HCT116 (cell line): ENCODE data around the gene TRIM37.

Experiments used
- CTCF ChIP-seq, 3 experiments: fragments of 200-600 bp in 1 of 3; sonication (generic) in 1 of 3; IDR thresholded peaks in 2 of 3; conservative IDR thresholded peaks in 1 of 3; 2 replicates each; pipeline ENCODE4 v1.5.1; 2012 to 2017; ENCODE audit warnings: low read depth in 2 of 3, low read length in 2 of 3, antibody characterized with exemption in 1 of 3, borderline replicate concordance in 1 of 3, control low read depth in 1 of 3, mild to moderate bottlenecking in 1 of 3, mixed read lengths in 1 of 3, mixed run types in 1 of 3, moderate library complexity in 1 of 3; ENCODE audit not compliant: insufficient read depth in 1 of 3
- EGR1 ChIP-seq: IDR thresholded peaks from 2 replicates; pipeline ENCODE4 v1.6.1; 2012; ENCODE audit warnings: low read depth
- MAX ChIP-seq: IDR thresholded peaks from 2 replicates; pipeline ENCODE4 v1.6.1; 2012
- POLR2A ChIP-seq: IDR thresholded peaks from 2 replicates; pipeline ENCODE4 v1.7.0; 2011; ENCODE audit warnings: borderline replicate concordance; ENCODE audit not compliant: insufficient read depth, insufficient read length; ENCODE audit errors: extremely low read depth
- POLR2AphosphoS5 ChIP-seq: IDR thresholded peaks from 2 replicates; pipeline ENCODE4 v1.6.1; 2011; ENCODE audit warnings: mild to moderate bottlenecking, low read depth, low read length, moderate library complexity
- SP1 ChIP-seq: IDR thresholded peaks from 2 replicates; pipeline ENCODE4 v1.6.1; 2012; ENCODE audit warnings: low read depth

- no peak for TF ChIP-seq CTCF (IDR thresholded peaks at IDR 0.05 in 2 of 3, conservative IDR thresholded peaks at IDR 0.05 in 1 of 3; ENCODE audit: borderline replicate concordance in 1 of 3, insufficient read depth in 1 of 3, low read depth in 2 of 3, low read length in 2 of 3)
- no peak for TF ChIP-seq EGR1
- TF ChIP-seq MAX, result no peak
- no peak for TF ChIP-seq POLR2AphosphoS5
- no peak for TF ChIP-seq POLR2A
- no peak for TF ChIP-seq SP1
Observed at GRCh38 chr17:58985971-58986370, 120.7 kb downstream of the TRIM37 start.
